RPMI8226 (cell line): ENCODE measurements around the gene PAEP.

ENCODE experiments used
- DNase-seq: peaks from one replicate; pipeline ENCODE4 v3.0.0-alpha.2; 2015

PAEP gene

DNA sequence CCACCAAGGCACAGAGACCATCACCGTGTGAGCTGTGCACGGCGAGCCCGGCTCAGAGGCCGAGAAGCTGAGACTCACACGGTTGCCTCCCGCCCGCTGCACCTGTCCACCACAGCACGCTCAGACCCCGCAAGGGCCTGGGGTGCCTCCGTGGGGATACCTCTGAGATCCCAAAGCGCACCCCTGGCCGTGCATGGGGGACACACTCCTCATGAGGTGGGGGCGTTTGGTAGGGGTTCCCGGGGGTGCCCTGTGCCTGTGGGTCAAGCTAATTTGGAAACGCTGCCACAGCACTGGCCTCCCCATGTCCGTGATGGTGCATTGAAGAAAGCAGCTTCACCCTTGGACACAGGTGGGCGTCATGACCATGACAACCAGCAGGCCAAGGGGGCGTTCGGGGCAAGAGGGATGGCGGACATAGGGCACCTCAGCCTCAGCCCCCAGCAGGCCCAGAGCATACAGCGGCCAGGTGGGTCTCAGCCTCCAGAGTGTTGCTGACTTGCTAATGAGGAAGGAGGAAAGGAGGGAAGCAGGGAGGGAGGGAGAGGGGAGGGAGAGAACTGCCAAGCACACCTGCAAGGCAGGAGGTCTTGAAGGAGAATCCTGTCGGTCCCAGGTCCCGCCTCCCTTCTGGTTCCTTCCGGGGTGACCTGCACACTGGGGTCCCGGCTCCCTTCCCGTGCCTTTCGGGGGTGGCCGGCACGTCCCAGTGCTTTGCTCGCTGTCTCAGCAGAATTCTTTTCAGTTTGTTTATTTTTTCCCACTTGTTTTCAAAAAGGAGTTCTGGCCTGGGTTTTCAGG is 43.1 kb downstream of the PAEP start:
- no peak for DNase-seq

GRCh38 chr9:135605238-135605781 is 43.8 kb downstream of the PAEP start:
- DNase-seq = no peak

GRCh38 chr9:135606885-135607259 is 45.3 kb downstream of the PAEP start:
- no peak for DNase-seq

DNA sequence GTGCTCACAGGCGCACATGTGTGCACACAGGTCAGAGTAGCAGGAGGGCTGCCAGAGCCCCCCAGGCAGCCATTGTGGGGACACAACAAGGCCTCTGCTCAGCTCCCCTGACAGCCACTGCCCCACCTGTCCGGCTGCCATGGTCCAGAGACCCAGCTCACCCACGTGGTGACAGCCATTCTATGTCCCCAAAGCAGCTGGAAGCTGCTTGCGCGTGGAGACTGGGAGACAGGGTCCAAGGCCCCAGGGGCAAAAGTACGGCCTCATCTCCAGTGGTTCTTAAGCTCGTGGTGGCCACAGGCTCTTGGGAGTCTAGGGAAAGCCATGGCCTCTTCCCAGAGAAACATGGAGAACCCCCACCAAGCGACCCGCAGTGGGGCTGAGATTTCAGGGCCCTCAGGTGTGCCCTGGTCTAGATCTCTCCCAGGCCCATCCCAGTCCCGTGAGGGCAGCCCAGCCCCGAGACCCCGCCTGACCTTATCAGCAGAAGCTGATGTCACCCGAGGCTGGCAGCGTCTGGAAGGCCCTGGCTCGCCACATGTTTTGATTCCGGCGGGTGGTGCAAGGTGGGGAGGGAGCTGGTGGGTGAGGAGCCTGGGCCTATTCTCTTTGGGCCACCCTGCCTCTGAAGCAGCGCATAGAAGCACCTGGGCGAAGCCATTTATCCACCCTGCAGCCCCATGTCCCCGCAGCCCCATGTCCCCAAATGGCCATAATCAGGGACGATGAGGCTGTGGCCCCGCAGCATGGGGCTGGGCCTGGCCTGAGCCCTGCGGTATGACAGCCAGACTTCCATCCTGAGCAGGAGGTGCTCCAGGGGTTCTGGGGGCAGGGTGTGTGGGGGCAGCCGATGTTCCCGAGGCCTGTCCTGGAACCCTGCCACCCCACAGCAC is 46.1 kb downstream of the PAEP start:
- no peak for DNase-seq

GRCh38 chr9:135608294-135608998 is 46.9 kb downstream of the PAEP start:
- DNase-seq = no peak

DNA sequence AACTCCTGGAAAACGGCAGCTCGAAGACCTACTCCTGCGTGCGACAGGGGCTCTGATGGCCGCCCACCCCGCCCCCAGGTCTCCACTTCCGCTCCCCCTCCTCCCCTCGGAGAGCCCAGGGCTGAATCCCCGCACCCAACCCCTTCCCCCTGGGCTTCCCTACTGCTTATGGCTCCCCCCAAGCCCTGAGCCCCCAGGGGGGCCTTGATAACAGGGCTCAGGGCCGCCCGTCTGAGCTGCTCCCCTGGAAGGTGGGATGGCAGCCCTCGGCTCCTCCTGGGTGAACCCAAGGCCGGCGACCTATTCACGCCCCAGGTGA is 47.4 kb downstream of the PAEP start:
- no peak for DNase-seq

GRCh38 chr9:135609366-135609955 is 47.9 kb downstream of the PAEP start:
- no peak for DNase-seq

GRCh38 chr9:135610290-135611141 is 49.0 kb downstream of the PAEP start:
- no peak for DNase-seq

DNA sequence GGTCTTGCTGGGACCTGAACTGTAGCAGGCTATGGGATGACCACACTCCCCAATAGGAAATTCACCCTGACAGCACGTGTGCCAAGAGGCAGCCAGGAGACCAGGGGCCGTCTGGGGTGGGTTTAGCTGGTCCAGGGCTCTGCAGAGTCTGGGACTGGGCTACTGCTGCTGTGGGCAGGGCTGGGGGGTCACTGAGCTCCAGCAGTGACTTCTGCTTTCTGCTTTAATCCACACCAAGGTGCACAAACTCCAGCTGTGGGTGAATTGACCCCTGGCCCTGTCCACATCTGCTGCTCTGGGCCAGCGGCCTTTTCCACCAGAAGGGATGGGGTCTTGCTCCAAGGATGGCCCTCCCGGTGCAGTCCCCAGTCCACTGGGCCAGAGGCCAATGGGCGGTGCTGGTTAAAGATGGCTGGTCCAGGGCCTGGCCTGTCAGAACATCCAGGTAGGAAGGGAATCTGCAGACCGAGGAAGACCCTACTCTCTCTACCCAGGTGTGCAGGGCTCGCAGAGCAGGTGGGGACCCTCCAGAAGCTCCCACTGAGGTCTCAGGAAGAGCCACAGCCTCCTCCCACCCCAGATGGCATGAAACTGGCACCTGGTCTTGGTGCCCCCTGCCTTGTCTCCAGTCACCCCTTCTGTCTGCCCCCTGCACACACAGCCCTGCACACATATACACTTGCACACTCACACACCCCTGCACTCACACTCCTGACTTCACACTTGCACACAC is 49.8 kb downstream of the PAEP start:
- no peak for DNase-seq

DNA sequence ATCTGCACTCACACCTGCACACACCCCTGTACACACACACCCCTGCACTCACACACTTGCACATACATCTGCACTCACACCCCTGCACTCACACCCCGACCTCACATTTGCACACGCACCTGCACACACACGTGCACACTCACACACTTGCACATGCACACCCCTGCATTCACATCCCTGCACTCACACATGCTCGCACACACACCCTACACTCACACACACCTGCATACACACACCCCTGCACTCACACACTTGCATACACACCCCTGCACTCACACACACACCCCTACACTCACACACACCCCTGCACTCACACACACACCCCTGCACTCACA is 50.3 kb downstream of the PAEP start:
- no peak for DNase-seq

DNA sequence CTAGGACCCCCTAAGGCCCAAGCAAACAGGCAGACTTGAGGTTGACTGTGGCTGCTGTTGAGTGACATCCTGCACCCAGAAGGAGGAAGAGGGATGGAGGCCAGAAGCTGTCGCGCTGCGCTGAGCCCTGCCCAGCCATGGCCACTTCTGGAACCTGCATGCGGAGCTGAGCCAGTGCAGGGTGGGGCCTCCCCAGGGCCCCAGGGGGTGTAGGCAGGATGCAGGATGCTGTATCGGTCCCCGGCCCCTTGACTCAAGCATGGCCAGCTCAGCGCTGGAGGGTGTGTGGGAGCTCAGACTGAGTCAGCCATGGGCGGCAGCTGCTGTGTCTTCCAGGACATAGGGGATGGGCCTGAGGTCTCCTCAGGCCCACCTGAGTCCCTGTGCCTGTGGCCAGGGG is 50.9 kb downstream of the PAEP start:
- DNase-seq = no peak

GRCh38 chr9:135612981-135613910 is 51.7 kb downstream of the PAEP start:
- peak; percentile 26 for DNase-seq

GRCh38 chr9:135613946-135614805 is 52.6 kb downstream of the PAEP start:
- no peak for DNase-seq

DNA sequence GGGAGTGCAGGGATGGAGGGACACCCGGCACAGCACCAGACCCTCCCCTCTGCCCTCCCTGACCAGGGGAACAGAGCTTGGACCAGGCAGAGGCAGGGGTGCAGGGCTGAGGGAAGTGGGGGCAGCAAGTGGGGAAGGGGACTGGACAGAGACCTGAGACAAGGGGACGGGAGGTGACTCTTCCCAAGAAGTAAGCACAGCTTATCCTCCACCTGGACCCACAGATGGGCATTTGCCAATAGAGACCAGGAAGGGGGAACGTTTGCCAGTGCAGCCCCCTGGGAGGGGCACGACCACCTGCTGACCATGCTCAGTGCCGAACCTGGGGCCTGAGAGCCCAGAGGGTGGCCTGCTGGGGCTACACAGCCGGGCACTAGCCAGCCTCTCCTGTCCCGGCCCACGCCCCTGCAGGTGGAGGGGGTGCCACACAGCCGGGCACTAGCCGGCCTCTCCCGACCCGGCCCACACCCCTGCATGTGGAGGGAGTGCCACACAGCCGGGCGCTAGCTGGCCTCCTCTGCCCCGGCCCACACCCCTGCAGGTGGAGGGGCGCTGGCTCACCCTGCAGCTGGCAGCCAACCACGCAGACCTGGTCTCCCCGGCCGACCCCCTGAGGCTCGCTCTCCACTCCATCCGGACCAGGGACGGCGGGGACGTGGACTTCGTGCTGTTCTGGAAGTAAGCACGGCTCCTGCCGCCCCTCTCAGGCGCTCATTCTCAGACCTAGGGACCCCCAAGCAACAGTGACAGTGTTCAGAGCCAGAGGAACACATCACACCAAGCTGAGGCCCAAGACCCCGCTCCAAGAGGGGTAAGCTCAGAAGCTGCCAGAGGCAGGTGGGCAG is 53.5 kb downstream of the PAEP start:
- DNase-seq = peak; percentile 22

- peak; percentile 49 for DNase-seq
Observed at GRCh38 chr9:135615666-135616618, 54.4 kb downstream of the PAEP start.
